ENCODE measurements around the gene IGSF9.

DNA sequence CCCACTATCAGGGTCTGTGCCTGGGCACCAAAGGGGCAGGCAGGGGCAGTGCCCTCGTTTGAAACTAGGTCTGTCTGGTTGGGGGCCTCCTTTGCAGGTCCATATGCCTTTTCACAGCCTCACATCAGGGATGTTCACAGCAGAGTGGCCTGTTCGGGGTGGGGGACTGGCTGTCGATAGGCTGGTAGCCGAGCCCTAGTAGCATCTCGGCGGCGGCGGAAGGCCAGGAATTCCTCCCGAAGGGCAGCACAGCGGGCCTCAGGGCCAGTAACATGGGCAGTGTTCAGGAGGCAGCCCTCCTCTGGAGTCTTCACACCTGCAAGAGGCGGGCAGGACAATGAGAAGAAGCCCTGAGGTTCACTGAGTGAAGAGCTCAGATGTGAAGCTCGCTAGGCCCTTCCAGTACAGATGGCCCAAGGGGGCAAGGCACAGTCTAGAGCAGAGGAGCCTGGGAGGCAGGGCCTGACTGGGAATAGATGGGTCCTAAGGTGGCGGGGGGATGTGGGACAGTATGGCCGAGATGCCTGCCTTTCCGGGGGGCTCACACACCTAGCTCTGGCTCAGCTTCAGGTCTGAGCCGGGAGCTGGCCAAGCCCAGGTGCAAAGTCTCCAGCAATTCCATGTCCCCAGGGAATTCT, 18.1 kb downstream of the IGSF9 start:
- TF ChIP-seq CTCF (IDR thresholded peaks at IDR 0.05) (no peak), POLR2A (IDR thresholded peaks at IDR 0.05) (no peak), EP300 (IDR thresholded peaks at IDR 0.05) (no peak)

Data from stomach (tissue), 4 donors.